Measurements from ENCODE around the gene DENND1A.
"Not testable (repeated sequence)": the region's sequence is repeated elsewhere in the genome, so short reads cannot be mapped to it uniquely, and the experiment has no call there.

DENND1A gene

DNA sequence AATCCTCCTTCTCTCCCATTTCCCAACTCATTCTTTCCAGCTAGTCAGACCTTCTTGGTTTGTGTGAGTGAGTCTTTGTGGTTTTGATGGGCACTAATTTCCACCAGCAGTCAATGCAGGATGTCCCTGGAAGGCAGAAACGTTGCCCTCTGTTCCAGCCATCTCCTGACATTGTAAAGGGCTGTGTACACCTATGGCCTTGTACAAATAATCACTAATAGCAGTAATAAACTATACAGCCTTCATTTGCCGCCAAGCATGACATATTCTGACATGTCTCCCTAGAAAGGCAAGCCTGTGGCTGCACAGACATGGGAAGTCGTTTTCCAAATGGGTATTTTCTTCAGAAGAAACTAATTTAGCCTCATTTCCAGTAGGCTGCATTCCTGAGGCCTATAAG lies 18.4 kb upstream of the DENND1A start:
- no peak for DNase-seq (ENCODE audit: low read depth, low spot score)

- DNase-seq (ENCODE audit: low read depth, low spot score) = no peak
Measured at GRCh38 chr9:123947326-123947725, 17.4 kb upstream of the DENND1A start.

GRCh38 chr9:123946101-123946821 lies 16.3 kb upstream of the DENND1A start:
- DNase-seq (ENCODE audit: low read depth, low spot score) = no peak

GRCh38 chr9:123945532-123945931 lies 15.6 kb upstream of the DENND1A start:
- peak; percentile 58 for DNase-seq (ENCODE audit: low read depth, low spot score)

DNA sequence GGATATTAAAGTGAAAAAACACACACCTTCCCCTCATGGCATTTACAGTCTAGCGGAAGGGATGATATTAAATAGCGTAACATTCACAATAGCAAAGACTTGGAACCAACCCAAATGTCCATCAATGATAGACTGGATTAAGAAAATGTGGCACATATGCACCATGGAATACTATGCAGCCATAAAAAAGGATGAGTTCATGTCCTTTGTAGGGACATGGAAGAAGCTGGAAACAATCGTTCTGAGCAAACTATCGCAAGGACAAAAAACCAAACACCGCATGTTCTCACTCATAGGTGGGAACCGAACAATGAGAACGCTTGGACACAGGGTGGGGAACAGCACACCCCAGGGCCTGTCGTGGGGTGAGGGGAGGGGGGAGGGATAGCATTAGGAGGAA lies 14.5 kb upstream of the DENND1A start:
- not testable (repeated sequence) for DNase-seq (ENCODE audit: low read depth, low spot score)

- DNase-seq (ENCODE audit: low read depth, low spot score) = no peak
Measured at GRCh38 chr9:123943671-123944070, 13.7 kb upstream of the DENND1A start.

DNA sequence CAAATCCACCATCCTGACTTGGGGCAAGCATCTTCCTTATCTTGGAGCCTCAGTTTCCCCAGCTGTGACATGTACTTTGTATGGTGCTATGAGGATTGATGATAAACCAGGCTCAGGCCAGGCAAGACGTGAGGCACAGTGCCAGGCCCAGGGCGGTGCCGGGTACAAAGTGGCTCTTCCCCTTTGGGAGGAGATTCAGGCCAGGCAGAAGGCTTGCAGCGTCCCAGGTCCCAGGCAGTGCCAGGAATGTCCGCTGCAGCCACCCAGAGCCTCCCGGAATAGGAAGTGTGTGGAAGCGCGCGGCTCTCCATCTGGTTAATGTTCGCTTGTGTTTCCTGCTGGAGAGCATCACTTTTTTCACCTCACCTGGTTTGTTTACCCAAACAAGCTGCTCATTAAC lies 12.6 kb upstream of the DENND1A start:
- no peak for DNase-seq (ENCODE audit: low read depth, low spot score)

- no peak for DNase-seq (ENCODE audit: low read depth, low spot score)
Measured at GRCh38 chr9:123941524-123942070, 11.7 kb upstream of the DENND1A start.

DNA sequence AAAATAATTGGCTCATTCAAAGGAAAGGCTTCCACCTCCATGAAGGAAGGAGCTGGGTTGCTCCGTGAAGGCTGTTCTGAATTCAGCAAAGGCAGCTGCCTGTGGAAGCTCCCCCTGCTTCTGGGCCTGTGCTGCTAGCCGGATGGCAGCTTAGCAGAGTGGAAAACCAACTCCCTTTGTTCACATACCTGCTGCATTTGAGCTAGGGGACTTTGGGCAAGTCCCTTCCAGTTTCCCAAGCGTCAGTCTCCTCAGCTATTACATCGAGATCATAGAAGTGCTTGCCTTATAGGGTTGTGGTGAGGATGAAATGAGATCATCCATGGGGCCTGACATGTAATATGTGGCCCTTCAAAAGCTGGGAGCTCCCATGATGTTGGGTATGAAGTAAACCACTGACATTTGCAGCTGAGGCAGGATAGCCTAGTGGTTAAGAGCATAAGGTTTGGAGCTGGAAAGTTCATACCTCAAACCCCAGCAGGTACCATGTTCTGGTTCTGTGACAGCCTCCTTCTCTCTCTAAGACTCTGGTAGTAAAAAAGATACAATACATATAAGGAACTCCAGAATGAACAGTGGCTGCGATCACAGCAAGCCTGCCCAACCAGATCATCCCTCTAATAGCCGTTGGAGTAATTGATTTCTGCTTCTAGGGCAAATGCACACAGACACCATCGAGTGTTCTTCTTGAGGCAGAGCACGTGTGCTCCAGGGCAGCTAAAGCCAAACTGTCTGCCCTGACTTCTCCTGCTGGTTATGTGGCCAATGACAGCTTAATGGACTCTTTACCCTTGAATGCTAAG lies 11.0 kb upstream of the DENND1A start:
- DNase-seq (ENCODE audit: low read depth, low spot score) = no peak

DNA sequence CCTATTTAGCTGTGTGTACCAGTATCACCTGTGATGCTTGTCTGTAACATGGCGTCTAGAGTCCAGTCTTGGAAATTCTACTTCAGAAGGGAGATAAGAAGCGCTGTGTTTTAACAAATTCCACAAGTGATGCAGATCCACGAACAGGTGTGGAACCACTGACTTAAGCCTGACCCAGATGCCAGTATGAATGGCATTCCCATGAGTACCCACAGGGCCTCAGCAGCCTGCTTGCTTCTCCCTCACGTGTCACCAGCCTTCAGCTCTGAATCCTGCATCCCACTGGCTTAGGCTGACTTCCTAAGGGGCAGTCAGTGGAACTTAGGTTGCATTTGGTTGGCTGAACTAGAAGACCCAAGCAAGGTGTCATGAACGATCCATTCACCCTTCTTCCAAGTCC lies 8.5 kb upstream of the DENND1A start:
- DNase-seq (ENCODE audit: low read depth, low spot score) = no peak

GRCh38 chr9:123936575-123936974 lies 6.6 kb upstream of the DENND1A start:
- not testable (repeated sequence) for DNase-seq (ENCODE audit: low read depth, low spot score)

DNA sequence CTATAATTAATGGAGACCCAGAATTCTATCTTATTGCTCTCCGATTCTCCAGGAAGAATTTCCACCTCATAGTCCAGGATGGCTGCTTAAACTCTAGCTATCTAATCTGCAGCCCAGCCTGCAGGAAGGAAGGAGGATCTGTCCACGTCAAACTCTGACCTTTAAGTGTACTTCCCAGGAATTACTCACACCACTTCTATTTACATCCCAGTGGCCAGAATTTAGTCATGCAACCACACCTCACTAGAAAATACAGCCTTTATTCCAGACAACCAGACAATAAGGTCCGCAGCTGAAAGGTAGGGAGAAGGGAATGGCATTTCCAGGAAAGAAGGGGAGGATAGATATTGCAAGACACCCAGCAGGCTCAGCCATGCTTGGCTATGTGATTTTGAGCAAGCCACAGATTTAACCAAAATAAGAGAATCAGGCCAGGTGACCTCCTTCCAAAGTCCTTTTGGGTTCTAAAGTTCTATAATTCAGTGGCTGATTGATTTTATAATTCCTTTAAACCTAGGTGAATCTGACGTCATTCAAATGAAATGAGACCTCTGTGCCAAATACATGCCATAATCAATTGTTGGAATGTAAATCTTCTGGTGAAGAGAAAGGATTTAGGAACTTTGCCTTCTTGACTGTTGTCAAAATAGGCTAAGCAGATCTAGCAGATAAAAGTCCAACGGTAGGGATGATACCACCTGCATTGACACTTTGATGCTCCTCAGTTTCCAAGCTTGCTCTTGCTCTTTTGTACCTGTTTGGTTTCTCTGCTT lies 3.7 kb upstream of the DENND1A start:
- DNase-seq (ENCODE audit: low read depth, low spot score) = no peak

- DNase-seq (ENCODE audit: low read depth, low spot score) = no peak
Measured at GRCh38 chr9:123929177-123929869, 603 bp downstream of the DENND1A start.

GRCh38 chr9:123928533-123929176 lies 1.3 kb downstream of the DENND1A start:
- no peak for DNase-seq (ENCODE audit: low read depth, low spot score)

DNA sequence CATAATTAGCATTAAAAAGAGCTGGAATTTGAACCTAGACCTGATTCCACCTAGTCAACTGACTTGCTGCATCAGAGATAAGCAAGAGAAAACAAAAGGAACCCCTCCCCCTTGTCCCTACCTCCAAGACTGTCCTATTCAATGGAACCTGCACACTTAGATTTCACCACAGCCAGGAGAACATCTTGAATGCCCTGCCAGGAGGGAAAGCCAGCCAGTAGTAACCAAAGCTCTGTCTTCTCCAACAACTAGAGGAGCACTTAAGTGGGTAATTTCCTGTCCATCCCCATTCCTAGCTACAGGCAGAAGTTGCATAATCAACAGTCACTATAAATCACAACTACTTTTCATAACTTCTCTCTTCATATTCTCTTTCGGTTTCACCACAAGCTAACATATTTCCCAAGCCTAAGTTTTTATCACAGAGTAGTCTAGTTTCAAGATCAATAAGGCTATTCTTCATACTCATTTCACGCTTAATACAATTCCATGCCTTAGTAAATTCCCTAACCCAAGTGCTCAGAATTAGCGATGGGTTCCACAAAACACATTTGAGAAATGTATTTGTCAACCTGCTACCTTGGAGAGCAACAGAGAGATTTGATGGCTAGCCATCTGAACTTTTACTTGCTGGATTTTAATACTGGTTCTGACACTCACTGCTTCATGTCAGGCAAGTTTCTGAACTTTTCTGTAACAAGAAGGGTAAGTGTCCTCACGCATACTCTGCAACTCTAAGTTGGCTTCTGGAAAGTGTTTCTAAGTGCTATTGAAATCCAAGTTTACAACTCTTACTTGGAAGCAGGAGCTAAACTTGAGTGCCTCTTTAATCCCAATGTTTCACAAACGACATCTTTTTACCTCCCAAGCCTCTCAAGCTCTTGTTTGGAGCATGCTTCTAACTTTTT lies 2.0 kb downstream of the DENND1A start:
- DNase-seq (ENCODE audit: low read depth, low spot score) = no peak

- DNase-seq (ENCODE audit: low read depth, low spot score) = no peak
Measured at GRCh38 chr9:123926941-123927340, 3.0 kb downstream of the DENND1A start.

DNA sequence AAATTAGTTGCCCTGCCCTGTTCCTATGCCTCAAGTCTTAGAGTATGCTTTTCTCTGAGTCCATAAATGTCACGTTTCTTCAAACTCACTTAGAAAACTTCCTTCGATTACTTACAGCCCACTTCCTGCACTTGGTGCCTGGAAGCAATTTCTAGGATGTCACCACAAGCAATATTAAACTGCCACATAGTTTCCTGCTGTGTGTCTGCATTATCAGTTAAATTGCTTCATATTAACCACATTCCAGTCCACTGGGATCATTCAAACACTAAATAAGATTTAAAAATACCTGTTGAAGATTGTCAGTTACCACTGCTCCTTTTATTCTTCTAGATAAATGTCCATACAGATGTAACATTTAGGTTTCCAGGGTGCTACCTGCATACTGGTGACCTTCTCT lies 4.1 kb downstream of the DENND1A start:
- no peak for DNase-seq (ENCODE audit: low read depth, low spot score)

DNA sequence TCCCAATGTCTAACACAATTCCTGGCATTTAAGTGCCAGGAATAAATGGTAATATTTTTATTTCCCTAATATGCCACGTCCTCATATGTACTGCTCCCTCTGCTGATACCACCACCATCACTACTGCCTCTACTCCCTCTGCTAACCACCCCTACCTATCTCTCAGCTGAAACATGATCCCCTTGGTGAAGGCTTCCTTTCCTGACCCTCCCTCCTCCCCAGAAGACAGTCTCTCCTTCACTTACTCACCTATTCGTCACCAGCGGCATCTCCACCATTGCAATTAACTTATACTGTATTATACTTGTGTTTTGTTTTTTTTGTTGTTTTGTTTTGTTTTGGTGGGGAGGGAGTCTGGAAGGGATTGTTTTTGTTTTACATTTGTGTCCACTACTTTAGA lies 4.8 kb downstream of the DENND1A start:
- DNase-seq (ENCODE audit: low read depth, low spot score) = no peak

- DNase-seq (ENCODE audit: low read depth, low spot score) = no peak
Measured at GRCh38 chr9:123924727-123925126, 5.2 kb downstream of the DENND1A start.

- DNase-seq (ENCODE audit: low read depth, low spot score) = no peak
Measured at GRCh38 chr9:123923884-123924283, 6.0 kb downstream of the DENND1A start.
